Activated T-helper 1 cell treated with anti-CD3 and anti-CD28 coated beads, Interleukin-12 subunit alpha, Interleukin-12 subunit beta, Interleukin-2, Interleukin-4 antibody, amounts not matched to agents 30 ng/mL and 10 ng/mL and 1 ng/mL, durations not matched to agents 14 hours and 24 hours and 36 hours (primary cell): ENCODE results near the gene CLIC1. TPM values are rescaled to one million over a fixed set of nuclear protein-coding genes. Genes with fewer than 3 reads are reported as not detected.
"Not testable (repeated sequence)": the region's sequence is repeated elsewhere in the genome, so short reads cannot be mapped to it uniquely, and the experiment has no call there.

ENCODE experiments used
- DNase-seq: peaks from one replicate; pipeline ENCODE4 v3.0.0; 2021; ENCODE audit warnings: low spot score
- H3K27ac Mint-ChIP-seq: one replicate; pipeline ENCODE4 v1.8.0; 2021; ENCODE audit warnings: mild to moderate bottlenecking, mixed read lengths
- H3K27me3 Mint-ChIP-seq: one replicate; pipeline ENCODE4 v1.8.0; 2022; ENCODE audit warnings: mild to moderate bottlenecking, moderate library complexity, mixed read lengths; ENCODE audit not compliant: insufficient read depth
- H3K36me3 Mint-ChIP-seq: one replicate; pipeline ENCODE4 v1.8.0; 2021; ENCODE audit warnings: low read depth, mixed read lengths
- H3K4me1 Mint-ChIP-seq: one replicate; pipeline ENCODE4 v1.8.0; 2021; ENCODE audit warnings: low read depth, mixed read lengths
- H3K4me3 Mint-ChIP-seq: one replicate; pipeline ENCODE4 v1.8.0; 2021; ENCODE audit warnings: mild to moderate bottlenecking, moderate library complexity, mixed read lengths
- H3K9me3 Mint-ChIP-seq: one replicate; pipeline ENCODE4 v1.8.0; 2021; ENCODE audit warnings: mixed read lengths
- intact Hi-C: fragments of 100-400 bp; cut with micrococcal nuclease; formaldehyde crosslinking; loops from one replicate; pipeline ENCODE4 v1.15.1; 2024
- total RNA-seq: library from RNA; stranded (reverse); gene quantifications from 2 replicates; pipeline ENCODE4 v1.2.3, GENCODE V29; 2022

CLIC1 gene
- total RNA-seq, 1 donor from 2014 or later: 399 TPM

DNA sequence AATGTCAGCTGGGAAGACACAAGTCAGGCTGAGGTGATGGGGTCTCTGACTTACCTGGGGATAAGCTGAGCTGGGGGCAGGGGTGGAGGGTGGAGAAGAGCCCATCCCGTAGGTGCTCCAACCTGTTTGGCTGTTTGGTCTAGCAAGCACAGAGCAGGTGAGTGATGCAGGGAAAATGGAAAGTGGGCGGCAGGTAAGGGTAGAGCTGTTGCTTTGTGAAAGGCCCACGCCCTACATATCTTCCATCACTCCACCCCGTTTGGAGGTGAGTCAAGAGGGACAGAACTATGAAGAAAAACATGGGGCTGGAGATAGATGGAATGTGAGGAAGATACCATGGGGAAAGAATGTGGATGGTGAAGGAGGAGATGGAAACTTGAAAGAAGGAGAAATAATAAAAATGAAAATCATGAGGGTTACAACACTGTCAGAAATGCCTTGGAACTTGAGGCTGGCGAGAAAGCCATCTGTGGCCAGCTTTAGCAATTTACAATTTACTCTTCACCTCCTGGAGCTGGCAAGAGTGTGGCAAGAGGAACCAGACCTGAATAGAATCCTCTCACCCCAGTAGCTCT, 16.0 kb downstream of the CLIC1 start:
- Mint-ChIP-seq H3K27ac (no peak overlapping the region), H3K9me3 (no peaks in the 10 kb centered on the region), H3K27me3 (no peaks in the 10 kb centered on the region), H3K4me3 (no peak overlapping the region), H3K36me3 (no peaks in the 10 kb centered on the region), H3K4me1 (no peaks in the 10 kb centered on the region)
- DNase-seq: no peak
- intact Hi-C loops: no loop called here

DNA sequence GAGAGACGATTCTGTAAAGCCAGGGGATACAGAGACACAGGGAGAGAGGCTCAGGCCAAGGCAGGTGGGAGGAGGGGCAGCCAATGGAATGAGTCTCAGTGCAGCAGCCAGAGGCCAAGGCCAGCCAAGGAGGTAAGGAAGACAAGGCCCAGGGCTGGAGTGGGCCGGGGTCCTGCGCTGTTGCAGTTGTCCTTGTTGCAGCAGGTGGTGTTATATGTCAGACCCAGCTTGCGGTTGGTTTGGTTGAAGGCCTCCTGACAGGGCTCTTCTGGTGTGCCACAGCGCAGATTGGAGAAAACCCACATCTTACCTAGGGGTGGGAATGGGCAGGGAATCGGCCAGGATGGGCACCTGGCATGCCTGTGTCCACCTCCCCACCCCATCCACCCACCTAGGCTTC, 17.3 kb downstream of the CLIC1 start:
- Mint-ChIP-seq H3K9me3 (no peaks in the 10 kb centered on the region), H3K27ac (no peak overlapping the region), H3K27me3 (peaks cover 5% of the 10 kb centered on the region), H3K4me3 (no peak overlapping the region), H3K4me1 (peaks cover 3% of the 10 kb centered on the region), H3K36me3 (no peaks in the 10 kb centered on the region)
- intact Hi-C loops: no loop called here
- no peak for DNase-seq

DNA sequence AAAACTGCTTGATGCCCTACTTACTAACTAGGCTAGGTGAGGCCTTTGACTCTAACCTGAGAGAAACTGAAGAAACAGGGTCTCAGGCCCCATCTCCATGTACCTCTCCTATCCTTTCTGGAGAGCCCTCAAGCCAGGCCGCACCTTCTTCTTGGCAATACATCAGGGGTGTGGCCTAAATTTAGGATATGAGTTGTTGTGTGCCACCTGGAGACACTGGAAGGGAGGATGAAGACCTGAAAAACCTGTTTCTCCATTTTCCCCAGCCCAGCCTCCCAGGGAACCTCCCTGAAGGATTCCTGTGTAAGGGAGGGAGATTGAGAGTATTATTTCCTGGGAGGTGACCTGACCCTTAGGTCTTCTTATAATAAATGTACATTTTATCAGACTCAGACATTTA, 18.1 kb downstream of the CLIC1 start:
- intact Hi-C loops: no loop called here
- DNase-seq: no peak
- Mint-ChIP-seq H3K36me3 (no peaks in the 10 kb centered on the region), H3K27ac (no peak overlapping the region), H3K4me1 (peaks cover 5% of the 10 kb centered on the region), H3K27me3 (peaks cover 6% of the 10 kb centered on the region), H3K4me3 (no peak overlapping the region), H3K9me3 (no peaks in the 10 kb centered on the region)

DNA sequence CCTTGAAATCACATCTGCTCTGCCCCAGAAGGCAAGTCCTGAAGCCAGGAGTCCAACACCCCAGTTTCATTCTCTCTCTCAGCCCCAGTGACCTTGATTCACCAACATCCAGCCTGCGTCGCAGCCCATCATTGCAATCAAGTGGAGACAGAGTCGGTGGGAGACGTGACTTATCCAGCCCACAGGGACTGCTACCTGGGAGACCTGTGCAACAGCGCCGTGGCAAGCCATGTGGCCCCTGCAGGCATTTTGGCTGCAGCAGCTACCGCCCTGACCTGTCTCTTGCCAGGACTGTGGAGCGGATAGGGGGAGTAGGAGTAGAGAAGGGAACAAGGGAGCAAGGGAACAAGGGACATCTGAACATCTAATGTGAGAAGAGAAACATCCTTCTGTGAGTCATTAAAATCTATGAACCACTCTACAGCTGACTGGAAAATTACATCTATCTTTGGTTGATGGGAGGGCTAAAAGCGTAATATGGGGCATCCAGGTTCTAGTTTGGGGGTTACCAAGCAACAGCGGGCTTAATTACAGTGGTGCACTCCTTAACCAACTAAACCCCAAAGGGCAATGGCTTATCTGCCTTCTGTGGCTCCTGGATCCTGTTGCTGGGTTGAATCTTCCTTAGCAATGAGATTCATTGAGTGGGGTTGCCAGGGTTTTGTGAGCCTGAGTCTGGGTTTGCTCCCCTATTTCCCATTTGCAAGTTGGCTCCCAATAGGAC, 18.7 kb downstream of the CLIC1 start:
- intact Hi-C loops: no loop called here
- Mint-ChIP-seq H3K27ac (no peak overlapping the region), H3K4me1 (peaks cover 5% of the 10 kb centered on the region), H3K9me3 (no peaks in the 10 kb centered on the region), H3K27me3 (peaks cover 6% of the 10 kb centered on the region), H3K36me3 (no peaks in the 10 kb centered on the region), H3K4me3 (no peak overlapping the region)
- no peak for DNase-seq

DNA sequence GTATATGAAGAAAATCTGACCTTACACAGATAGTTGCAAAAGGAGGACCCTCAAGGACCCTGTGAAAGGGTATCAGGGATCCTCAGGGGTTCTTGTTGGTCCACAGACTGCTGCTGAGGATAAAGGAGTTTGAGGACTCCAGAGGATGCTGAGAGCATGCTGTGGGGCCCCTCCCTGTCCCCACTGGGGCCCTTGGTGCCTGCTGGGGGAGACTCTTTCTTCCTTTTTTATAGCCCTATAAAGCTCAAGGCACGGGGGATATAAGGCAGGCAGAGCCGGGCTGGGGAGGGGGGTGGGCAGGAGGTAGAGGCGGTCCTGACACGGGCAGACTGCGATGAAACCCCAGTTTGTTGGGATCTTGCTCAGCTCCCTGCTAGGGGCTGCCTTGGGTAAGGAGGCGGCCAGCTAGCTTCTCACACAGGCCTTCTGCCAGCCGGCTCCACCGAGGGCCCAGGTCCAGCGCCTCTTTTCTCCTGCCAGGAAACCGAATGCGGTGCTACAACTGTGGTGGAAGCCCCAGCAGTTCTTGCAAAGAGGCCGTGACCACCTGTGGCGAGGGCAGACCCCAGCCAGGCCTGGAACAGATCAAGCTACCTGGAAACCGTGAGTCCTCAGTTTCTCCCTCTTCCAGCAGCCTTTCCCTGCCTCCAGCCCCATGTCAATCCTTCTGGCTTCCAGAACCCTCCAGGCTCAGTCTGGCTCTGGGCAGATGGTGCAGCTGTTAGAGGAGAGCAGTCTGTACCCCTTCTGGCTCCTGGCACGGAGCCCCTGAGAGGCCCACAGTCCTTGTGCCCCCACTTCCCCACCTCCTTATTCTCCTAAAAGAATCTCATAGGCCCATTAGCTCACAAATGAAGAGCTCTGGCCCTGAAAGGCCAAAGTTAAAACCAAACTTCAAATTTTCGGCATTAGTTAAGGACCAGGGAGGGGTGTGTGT, 21.0 kb downstream of the CLIC1 start, which contains the start of gene LY6G6D:
TSS of gene LY6G6D (plus strand) at position 327 of the 937 bp plus-strand sequence. CDS start at position 335, 8 bp downstream.
- H3K27ac Mint-ChIP-seq: no peak within 1 kb of the TSS
- no peaks in the 10 kb centered on the region for H3K9me3 Mint-ChIP-seq
- intact Hi-C loops: no loop called here

DNA sequence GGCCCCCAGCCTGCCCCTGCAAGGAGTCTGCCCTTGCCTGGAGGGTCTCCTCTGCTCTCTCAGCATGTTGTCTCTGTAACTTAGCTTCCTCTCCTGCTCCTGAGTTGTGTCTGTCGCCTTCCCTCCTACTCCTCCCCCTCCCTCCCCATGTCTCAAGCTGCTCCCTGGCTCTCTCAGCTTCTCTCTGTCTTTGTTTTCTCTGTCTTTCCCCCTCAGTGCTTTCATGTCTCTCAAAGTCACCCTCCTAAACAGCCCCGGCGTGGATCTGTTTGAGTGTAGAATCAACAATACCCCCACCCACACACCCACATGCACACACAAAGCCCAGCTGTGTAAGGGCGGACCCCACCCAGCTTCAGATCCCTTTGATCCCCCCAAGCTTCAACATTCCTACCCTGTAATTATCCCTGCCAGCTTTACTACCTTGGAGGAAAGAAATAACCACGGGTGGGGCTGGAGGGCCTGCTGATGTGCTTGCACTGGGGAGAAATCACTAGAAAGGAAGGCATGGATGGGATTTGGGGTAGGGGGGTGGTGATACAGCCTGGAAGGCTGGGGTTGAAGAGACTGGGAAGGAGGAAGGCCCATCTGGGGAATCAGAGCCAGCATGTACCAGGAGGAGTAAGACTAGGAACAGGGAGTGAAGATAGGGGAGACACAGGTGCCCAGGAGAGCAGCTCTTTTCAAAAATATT, 22.2 kb downstream of the CLIC1 start:
- Mint-ChIP-seq H3K27me3 (peaks cover 10% of the 10 kb centered on the region), H3K27ac (no peak overlapping the region), H3K4me3 (no peak overlapping the region), H3K4me1 (peaks cover 15% of the 10 kb centered on the region), H3K36me3 (no peaks in the 10 kb centered on the region), H3K9me3 (no peaks in the 10 kb centered on the region)
- no peak for DNase-seq
- intact Hi-C loops: no loop called here

More for the DNA sequence above, 21.0 kb downstream of the CLIC1 start, which contains the start of gene LY6G6D:
- Mint-ChIP-seq H3K27me3 (peaks cover 10% of the 10 kb centered on the region), H3K4me3 (no peak within 1 kb of the TSS), H3K4me1 (peaks cover 15% of the 10 kb centered on the region), H3K36me3 (no peaks in the 10 kb centered on the region)
- no peak for DNase-seq

DNA sequence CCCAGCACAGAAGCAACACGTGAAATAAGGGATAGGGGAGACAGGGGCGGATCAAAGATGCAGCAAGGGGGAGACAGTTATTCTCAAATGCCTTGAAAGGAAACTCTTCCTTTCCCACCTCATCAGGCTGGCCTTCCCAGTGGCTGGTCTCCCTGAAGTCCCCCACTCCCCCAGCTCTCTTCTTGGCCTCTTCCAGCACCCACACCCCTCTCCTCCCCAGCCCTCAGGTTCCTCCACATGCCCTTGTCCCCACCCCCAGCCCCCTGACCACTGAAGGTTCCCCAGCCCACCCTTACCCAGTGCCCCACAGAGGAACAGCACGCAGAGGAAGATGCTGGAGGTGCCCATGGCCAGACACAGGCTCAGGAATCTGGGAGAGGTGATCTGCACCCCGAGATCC, 22.9 kb downstream of the CLIC1 start:
- Mint-ChIP-seq H3K27me3 (peaks cover 10% of the 10 kb centered on the region), H3K4me1 (peaks cover 15% of the 10 kb centered on the region), H3K4me3 (no peak overlapping the region), H3K9me3 (no peaks in the 10 kb centered on the region), H3K36me3 (no peaks in the 10 kb centered on the region), H3K27ac (no peak overlapping the region)
- intact Hi-C loops: no loop called here
- no peak for DNase-seq

DNA sequence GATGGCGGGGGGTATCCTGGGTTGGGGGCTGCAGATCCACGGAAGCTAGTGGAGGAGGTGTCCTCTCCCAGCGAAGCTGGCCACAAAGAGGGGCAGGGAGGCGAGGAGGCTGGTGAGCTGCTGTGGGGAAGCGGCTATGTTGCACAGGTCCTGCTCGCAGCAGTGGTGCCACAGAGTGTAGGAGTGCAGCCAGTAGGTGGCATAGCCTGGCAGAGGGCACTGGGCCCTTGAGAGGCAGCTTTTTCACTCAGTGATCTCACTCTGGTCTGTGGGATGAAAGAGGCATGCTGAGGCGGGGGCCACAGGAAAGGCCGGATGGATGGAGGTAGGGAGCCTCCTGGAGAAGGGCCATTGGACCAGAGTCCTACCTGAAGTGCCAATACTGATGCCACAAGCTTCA, 24.0 kb downstream of the CLIC1 start:
- Mint-ChIP-seq H3K4me3 (no peak overlapping the region), H3K36me3 (no peaks in the 10 kb centered on the region), H3K4me1 (peaks cover 15% of the 10 kb centered on the region), H3K27me3 (peaks cover 10% of the 10 kb centered on the region), H3K9me3 (no peaks in the 10 kb centered on the region), H3K27ac (no peak overlapping the region)
- intact Hi-C loops: no loop called here
- no peak for DNase-seq

DNA sequence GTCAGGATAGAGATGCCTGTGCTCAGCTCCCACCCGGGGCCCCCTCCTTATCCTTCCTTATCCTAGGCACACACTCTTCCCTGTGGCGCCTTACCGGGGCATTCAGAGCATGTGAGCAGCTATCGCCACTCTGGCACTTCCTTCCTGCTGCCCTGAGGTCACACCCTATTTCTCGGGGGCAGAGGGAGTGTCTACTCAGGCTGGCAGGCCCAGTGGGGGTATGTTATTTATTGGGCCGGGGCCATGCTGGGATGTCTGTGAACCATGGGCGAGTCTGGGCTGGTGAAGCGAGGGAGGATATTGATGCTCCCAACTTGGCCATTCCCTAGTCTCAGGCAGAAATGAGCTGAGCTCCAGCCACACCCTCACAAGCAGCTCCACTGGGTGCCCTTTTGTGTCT, 25.1 kb downstream of the CLIC1 start:
- no peak overlapping the region for H3K27ac Mint-ChIP-seq

DNA sequence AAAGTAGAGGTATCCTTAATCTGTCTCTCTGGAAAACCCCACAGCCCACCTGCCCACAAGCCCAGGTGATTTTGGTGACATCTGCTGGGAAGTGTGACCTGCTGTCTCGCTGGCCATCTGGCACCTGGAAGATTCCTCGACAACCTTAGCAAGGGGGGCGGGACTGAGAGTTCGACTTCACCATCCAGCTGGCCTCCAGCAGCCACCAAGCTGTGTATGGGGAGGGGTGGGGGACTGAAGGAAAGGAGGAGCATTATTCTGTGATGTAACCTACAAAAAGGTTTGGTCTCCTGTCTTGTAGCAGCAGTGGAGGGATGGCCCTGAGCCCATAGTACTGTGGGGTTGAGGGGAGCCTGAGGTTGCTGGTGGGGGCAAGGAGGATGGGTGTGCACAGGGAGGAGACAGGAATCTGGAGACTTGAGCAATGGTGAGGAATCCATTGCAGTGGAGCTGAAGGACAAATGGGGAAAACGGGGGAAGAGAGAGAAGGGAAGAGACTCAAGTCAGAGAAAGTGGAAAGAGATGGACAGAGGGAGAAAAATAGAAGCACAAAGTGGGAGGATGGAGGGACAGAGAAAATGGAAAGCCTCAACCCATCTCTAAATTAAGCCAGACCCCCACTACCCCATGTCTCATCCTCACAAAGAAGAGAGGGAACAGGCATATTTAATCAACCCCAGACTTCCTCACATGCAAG, 25.7 kb downstream of the CLIC1 start:
- Mint-ChIP-seq H3K27me3 (peaks cover 10% of the 10 kb centered on the region), H3K9me3 (no peaks in the 10 kb centered on the region), H3K4me1 (peaks cover 15% of the 10 kb centered on the region), H3K36me3 (no peaks in the 10 kb centered on the region), H3K4me3 (no peak overlapping the region), H3K27ac (no peak overlapping the region)
- intact Hi-C loops: no loop called here
- DNase-seq: no peak

More for the DNA sequence above, 25.1 kb downstream of the CLIC1 start:
- Mint-ChIP-seq H3K27me3 (peaks cover 10% of the 10 kb centered on the region), H3K9me3 (no peaks in the 10 kb centered on the region), H3K36me3 (no peaks in the 10 kb centered on the region), H3K4me1 (peaks cover 15% of the 10 kb centered on the region), H3K4me3 (no peak overlapping the region)
- DNase-seq: no peak
- intact Hi-C loops: no loop called here

DNA sequence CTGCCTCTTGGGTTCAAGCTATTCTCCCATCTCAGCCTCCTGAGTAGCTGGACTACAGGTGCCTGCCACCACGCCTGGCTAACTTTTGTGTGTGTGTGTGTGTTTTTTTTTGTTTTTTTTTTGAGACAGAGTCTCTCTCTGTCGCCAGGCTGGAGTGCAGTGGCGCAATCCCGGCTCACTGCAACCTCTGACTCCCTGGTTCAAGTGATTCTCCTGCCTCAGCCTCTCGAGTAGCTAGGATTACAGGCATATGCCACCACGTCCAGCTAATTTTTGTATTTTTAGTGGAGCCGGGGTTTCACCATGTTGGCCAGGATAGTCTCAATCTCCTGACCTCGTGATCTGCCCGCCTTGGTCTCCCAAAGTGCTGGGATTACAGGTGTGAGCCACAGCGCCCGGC, 27.2 kb downstream of the CLIC1 start:
- DNase-seq, intact Hi-C loops, H3K36me3 Mint-ChIP-seq, H3K27me3 Mint-ChIP-seq, H3K27ac Mint-ChIP-seq, H3K9me3 Mint-ChIP-seq, H3K4me3 Mint-ChIP-seq: not testable (repeated sequence)
- peaks cover 14% of the 10 kb centered on the region for H3K4me1 Mint-ChIP-seq

DNA sequence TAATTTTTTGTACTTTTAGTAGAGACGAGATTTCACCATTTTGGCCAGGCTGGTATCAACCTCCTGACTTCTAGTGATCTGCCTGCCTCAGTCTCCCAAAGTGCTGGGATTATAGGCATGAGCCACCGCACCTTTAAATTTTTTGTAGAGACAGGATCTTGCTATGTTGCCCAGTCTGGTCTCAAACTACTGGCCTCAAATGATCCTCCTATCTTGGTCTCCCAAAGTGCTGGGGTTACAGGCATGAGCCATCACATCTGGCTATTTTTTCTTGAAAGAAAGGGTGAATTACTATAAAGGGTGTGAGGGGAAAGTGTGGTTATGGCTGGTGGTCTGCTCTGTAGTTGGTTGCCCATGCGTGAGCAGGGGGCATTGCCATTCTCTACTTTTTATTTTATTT, 28.1 kb downstream of the CLIC1 start:
- H3K27ac Mint-ChIP-seq: no peak overlapping the region
- intact Hi-C loops: no loop called here
- H3K9me3 Mint-ChIP-seq: no peaks in the 10 kb centered on the region
- peaks cover 4% of the 10 kb centered on the region for H3K27me3 Mint-ChIP-seq
- peaks cover 2% of the 10 kb centered on the region for H3K36me3 Mint-ChIP-seq
- H3K4me1 Mint-ChIP-seq: peaks cover 13% of the 10 kb centered on the region
- no peak overlapping the region for H3K4me3 Mint-ChIP-seq
- no peak for DNase-seq
